Esophagus muscularis mucosa (tissue), 4 donors: ENCODE results near the gene ZC3H8. TPM values are rescaled to one million over a fixed set of nuclear protein-coding genes. Genes with fewer than 3 reads are reported as not detected.

ENCODE experiments used
- DNase-seq: peaks from one replicate; pipeline ENCODE4 v3.0.0-alpha.2; 2017; ENCODE audit errors: extremely low spot score
- H3K27ac ChIP-seq, 4 donors: fragments of 200-600 bp; sonication (generic); replicated peaks in 1 of 4; 1 replicate in 3 of 4; 2 replicates in 1 of 4; pipeline ENCODE4 v1.5.1; 2016 to 2019; ENCODE audit warnings: mild to moderate bottlenecking in 1 of 4
- H3K27me3 ChIP-seq, 4 donors: fragments of 200-600 bp; sonication (generic); one replicate each; pipeline versions ENCODE4 v1.5.1 to v1.6.0; 2016 to 2019
- H3K36me3 ChIP-seq, 4 donors: fragments of 200-600 bp; sonication (generic); one replicate each; pipeline ENCODE4 v1.5.1; 2016 to 2019
- H3K4me1 ChIP-seq, 4 donors: fragments of 200-600 bp; sonication (generic); one replicate each; pipeline ENCODE4 v1.5.1; 2016 to 2019
- H3K4me3 ChIP-seq, 4 donors: fragments of 200-600 bp; sonication (generic); 1 replicate in 2 of 4; 2 replicates in 2 of 4; pipeline ENCODE4 v1.5.1; 2016 to 2019; ENCODE audit warnings: mild to moderate bottlenecking in 4 of 4, moderate library complexity in 1 of 4
- H3K9me3 ChIP-seq, 4 donors: fragments of 200-600 bp; sonication (generic); 1 replicate in 3 of 4; 2 replicates in 1 of 4; pipeline ENCODE4 v1.5.1; 2016 to 2019
- EP300 ChIP-seq: sonication (generic); formaldehyde crosslinking; IDR thresholded peaks from one replicate; pipeline ENCODE4 v1.6.1; 2017; ENCODE audit warnings: antibody characterized with exemption
- POLR2A ChIP-seq: fragments of 450-650 bp; IDR thresholded peaks from one replicate; pipeline ENCODE4 v1.6.1; 2017; ENCODE audit warnings: antibody characterized with exemption, moderate library complexity, mild to moderate bottlenecking, low read depth
- POLR2AphosphoS5 ChIP-seq, 2 donors: sonication (generic); formaldehyde crosslinking; IDR thresholded peaks; one replicate each; pipeline ENCODE4 v1.6.1; 2017; ENCODE audit warnings: antibody characterized with exemption in 2 of 2
- WGBS: methylation state at CpG from one replicate; pipeline ENCODE4 v1.1.5; 2018; 5-methylcytosine and 5-hydroxymethylcytosine counted together
- intact Hi-C: fragments of 100-400 bp; cut with DNase I; formaldehyde crosslinking; loops from one replicate; pipeline ENCODE4 v1.15.1; 2023
- total RNA-seq, 4 donors: library from RNA; depleted of rRNA; stranded (reverse); fragments of >200 nt; gene quantifications; one replicate each; pipeline versions ENCODE4 v1.1.0 to v1.2.1, GENCODE V29; 2016
- TF ChIP-seq, protein P1 (sequence below), 3 experiments: fragments of 200-600 bp in 2 of 3; fragments of 450-650 bp in 1 of 3; sonication (generic) in 2 of 3; IDR thresholded peaks; one replicate each; pipeline ENCODE4 v1.5.1; 2017 to 2019; ENCODE audit warnings: antibody characterized with exemption in 3 of 3, mild to moderate bottlenecking in 2 of 3, moderate library complexity in 1 of 3

The ZC3H8 gene
- total RNA-seq, 4 donors from 2014 or later, result 3.7 to 8.6 (median 5.7) TPM

GRCh38 chr2:112162341-112162740, 92.5 kb downstream of the ZC3H8 start:
- 96% methylated on average over 5 of the region's 6 CpGs for WGBS
- H3K27ac ChIP-seq, result no peak overlapping the region
- no peak overlapping the region for H3K4me3 ChIP-seq
- no peaks in the 10 kb centered on the region for H3K9me3 ChIP-seq
- no peak for DNase-seq
- intact Hi-C loops, result no loop called here
- H3K27me3 ChIP-seq, result no peaks in the 10 kb centered on the region
- H3K4me1 ChIP-seq, result no peaks in the 10 kb centered on the region
- TF ChIP-seq POLR2AphosphoS5 (IDR thresholded peaks at IDR 0.05), result no peak
- no peak for TF ChIP-seq POLR2A
- no peak for TF ChIP-seq EP300
- TF ChIP-seq, protein P1, sequence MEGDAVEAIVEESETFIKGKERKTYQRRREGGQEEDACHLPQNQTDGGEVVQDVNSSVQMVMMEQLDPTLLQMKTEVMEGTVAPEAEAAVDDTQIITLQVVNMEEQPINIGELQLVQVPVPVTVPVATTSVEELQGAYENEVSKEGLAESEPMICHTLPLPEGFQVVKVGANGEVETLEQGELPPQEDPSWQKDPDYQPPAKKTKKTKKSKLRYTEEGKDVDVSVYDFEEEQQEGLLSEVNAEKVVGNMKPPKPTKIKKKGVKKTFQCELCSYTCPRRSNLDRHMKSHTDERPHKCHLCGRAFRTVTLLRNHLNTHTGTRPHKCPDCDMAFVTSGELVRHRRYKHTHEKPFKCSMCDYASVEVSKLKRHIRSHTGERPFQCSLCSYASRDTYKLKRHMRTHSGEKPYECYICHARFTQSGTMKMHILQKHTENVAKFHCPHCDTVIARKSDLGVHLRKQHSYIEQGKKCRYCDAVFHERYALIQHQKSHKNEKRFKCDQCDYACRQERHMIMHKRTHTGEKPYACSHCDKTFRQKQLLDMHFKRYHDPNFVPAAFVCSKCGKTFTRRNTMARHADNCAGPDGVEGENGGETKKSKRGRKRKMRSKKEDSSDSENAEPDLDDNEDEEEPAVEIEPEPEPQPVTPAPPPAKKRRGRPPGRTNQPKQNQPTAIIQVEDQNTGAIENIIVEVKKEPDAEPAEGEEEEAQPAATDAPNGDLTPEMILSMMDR (IDR thresholded peaks at IDR 0.05), result no peak
- H3K36me3 ChIP-seq, result no peaks in the 10 kb centered on the region

Other genes with a start within 250 kb of the ZC3H8 start
- 10 to 100 TPM; 13.7 to 21.8 (median 14.9) TPM for gene TMEM87B, start 199.8 kb downstream of the ZC3H8 start, total RNA-seq
- gene FBLN7, start 116.7 kb downstream of the ZC3H8 start, total RNA-seq, result 1 to 10 TPM; 1.1 to 2.1 (median 1.8) TPM
- 10 to 100 TPM; 12.8 to 22.0 (median 16.8) TPM for gene ZC3H6, start 20.6 kb upstream of the ZC3H8 start, total RNA-seq
- 10 to 100 TPM; 11.6 to 24.5 (median 15.3) TPM for gene RGPD8, start 178.6 kb upstream of the ZC3H8 start, total RNA-seq
- gene TTL, start 227.1 kb upstream of the ZC3H8 start, total RNA-seq, result 10 to 100 TPM; 25.8 to 29.2 (median 27.3) TPM